CD4-positive, alpha-beta T cell treated with Interleukin-2 at 100 ng/mL for 4 hours (primary cell): ENCODE results near the gene REC8.

Experiments used
- DNase-seq: peaks from one replicate; pipeline ENCODE4 v3.0.0-alpha.2; 2020; ENCODE audit warnings: low spot score

The REC8 gene, protein sequence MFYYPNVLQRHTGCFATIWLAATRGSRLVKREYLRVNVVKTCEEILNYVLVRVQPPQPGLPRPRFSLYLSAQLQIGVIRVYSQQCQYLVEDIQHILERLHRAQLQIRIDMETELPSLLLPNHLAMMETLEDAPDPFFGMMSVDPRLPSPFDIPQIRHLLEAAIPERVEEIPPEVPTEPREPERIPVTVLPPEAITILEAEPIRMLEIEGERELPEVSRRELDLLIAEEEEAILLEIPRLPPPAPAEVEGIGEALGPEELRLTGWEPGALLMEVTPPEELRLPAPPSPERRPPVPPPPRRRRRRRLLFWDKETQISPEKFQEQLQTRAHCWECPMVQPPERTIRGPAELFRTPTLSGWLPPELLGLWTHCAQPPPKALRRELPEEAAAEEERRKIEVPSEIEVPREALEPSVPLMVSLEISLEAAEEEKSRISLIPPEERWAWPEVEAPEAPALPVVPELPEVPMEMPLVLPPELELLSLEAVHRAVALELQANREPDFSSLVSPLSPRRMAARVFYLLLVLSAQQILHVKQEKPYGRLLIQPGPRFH

DNA sequence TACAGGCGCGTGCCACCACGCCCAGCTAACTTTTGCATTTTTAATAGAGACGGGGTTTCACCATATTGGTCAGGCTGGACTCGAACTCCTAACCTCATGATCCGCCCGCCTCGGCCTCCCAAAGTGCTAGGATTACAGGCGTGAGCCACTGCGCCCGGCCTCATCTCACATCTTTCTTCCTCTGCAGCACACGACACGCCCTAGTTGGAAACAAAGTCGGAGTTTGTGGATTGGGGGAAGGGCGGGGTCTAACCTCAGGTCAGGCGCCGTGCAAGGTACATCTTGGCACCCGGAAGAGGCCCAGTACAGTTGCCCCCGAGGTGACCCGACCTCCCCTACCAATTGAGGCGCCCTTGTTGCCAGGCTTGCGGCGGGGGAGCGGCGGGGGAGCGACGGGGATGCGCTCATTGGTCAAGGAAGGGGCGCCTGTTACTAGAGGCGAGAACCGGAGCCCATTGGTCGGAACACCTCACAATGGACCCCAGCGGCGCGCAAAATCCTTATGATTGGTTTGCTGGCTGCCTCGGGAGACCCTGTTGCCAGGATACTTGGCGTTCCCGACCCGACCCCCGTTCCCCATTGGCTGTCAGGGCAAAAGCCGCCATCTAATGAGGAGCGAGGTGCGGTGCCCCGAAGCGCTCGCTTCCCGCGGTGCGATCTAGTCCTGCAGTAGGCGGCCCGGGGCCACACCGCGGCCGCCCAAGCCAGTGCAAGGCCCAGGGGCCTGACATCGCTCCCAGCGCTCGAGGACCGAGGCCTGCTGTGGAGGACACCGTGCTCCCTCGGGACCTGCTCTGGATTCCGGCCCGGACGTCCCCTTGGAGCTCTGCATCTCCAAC lies at the start of gene REC8:
Gene REC8 (plus strand): TSS at position 659 of the 839 bp plus-strand sequence. CDS start 473 bp downstream, outside the sequence.
- peak; percentile 57 for DNase-seq

DNA sequence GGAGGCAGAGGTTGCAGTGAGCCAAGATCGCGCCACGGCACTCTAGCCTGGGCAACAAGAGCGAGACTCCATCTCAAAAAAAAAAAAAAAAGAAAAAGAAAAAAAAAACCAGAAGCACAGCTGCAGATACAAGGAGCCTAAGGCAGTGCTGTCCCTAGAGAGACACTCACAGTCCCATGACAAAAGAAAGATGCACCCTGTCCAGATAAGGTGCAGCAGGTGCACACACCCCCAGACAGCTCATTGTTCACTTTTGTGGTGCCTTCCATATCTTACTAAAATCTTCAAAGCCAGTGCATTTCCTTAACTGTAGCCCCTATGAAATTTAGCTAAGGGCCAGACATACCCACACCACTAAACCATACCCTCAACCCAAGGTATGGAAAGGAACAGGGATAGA lies 49.5 kb upstream of the REC8 start:
- no peak for DNase-seq

DNA sequence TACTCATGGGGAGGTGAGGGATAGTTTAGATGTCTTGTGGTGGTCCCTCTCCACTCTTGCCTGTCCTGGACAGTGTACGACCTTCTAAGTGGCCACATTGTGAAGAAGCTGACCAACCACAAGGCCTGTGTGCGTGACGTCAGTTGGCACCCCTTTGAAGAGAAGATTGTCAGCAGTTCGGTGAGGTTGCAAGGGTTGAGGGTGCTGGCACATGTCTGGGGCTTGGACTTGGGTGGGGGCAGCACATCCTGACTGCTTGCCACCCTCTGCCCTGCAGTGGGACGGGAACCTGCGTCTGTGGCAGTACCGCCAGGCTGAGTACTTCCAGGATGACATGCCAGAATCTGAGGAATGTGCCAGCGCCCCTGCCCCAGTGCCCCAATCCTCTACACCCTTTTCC lies 49.0 kb upstream of the REC8 start:
- no peak for DNase-seq

DNA sequence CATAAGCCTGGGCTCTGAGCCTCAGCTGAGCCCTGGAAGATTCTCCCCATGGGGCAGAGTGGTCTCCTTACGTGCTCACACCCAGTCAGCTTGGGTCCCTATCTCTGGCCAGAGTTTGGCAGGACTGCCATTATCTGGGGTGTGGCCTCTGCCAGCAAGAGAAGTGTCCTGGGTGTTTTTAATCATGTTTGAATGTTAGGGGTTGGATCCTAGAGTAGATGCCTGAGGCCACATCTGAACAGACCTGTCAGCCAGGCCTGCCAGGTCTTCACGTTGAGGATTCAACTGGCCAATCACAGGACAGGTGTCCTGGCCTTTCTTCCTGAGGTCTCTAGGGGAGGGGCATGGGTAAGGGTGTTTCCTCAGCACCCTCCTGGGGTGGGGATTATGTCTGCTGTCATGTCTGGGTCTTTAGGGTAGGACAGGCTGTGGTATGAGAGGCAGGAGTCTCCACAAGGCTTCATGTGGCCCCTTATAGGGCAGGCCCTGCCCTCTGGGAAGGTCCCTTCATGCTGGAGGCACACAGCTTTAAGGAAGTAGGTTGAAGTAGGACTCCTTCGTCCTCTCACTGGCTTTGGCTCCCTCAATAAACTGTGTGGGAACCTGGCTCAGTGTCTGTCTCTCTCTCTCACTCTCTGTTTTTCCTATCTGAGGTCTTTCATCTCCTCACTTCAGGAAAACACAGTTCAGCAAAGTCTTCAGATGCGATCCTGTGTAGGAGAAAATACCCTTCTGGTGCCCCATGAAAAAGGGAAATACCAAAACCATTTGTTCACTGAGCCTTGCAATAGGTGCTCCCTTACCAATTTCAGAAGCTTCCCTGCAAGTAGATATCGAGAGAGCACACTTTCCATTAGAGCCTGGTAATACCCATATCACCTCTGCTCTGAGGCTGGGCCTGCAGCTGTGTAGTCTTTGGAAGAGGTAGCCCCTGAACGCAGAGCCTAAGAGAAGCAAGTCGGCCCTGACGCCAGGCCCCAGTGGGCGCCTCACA lies 48.2 kb upstream of the REC8 start:
- no peak for DNase-seq

DNA sequence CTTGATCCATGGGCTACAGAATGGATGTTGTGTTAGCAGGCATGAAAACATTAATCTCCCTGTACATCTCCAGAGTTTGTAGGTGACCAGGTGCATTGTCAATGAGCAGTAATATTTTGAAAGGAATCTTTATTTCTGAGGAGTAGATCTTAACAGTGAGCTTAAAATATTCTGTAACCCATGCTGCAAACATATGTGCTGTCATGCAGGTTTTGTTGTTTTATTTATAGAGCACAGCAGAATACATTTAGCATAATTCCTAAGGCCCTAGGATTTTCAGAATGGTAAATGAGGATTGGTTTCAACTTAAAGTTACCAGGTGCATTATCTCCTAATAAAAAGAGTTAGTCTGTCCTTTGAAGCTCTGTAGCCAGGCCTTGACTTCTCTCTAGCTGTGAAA lies 44.9 kb upstream of the REC8 start:
- DNase-seq: no peak

DNA sequence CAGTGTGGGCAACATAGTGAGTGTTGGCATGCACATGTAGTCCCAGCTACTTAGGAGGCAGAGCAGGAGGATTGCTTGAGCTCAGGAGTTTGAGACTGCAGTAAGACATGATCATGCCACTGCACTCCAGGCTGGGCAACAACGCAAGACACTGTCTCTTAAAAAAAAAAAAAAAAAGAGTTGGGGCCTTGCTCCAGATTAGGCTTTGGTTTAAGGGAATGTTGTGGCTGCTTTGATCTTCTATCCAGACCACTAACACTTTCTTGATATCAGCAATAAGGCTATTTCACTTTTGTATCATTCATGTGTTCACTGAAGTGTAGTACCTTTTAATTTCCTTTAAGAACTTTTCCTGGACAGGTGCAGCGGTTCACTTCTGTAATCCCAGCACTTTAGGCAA lies 44.2 kb upstream of the REC8 start:
- no peak for DNase-seq

DNA sequence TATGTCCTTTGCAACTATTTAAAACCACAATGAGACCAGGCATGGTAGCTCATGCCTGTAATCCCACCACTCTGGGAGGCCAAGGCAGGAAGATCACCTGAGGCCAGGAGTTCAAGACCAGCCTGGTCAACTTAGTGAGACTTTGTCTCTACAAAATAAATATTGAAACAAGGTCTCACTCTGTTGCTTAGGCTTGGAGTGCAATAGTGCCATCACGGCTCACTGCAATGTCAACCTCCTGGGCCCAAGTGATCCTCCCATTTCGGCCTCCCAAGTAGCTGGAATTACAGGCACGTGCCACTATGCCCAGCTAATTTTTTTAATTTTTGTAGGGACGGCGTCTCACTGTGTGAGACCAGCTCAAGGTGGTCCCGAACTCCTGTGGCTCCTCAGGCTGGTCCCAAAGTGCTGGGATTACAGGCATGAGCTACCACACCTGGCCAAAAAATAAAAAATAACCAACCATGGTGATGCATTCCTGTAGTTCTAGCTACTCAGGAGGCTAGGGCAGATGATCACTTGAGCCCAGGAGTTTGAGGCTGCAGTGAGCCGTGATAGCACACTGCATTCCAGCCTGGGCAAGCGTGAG lies 42.4 kb upstream of the REC8 start:
- no peak for DNase-seq

DNA sequence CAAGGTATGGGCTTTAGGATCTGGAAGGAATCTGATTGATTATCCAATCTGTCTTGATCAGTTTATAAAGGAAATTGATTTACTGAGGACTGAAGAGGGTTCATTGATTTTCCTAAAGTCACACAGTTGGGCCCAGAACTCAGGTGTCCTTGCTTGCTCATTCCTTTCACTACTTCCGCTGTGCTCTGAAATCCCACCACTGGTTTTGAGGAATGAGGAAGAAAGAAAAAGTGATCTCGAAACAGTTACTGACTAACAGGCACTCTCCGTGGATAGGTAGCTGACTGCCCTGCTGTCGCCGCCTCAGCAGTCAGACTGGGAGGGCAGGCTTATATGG lies 41.5 kb upstream of the REC8 start, which contains the start of gene FITM1:
Gene FITM1 (plus strand): TSS at position 280 of the 337 bp plus-strand sequence. CDS start 905 bp downstream, outside the sequence.
- DNase-seq: no peak

DNA sequence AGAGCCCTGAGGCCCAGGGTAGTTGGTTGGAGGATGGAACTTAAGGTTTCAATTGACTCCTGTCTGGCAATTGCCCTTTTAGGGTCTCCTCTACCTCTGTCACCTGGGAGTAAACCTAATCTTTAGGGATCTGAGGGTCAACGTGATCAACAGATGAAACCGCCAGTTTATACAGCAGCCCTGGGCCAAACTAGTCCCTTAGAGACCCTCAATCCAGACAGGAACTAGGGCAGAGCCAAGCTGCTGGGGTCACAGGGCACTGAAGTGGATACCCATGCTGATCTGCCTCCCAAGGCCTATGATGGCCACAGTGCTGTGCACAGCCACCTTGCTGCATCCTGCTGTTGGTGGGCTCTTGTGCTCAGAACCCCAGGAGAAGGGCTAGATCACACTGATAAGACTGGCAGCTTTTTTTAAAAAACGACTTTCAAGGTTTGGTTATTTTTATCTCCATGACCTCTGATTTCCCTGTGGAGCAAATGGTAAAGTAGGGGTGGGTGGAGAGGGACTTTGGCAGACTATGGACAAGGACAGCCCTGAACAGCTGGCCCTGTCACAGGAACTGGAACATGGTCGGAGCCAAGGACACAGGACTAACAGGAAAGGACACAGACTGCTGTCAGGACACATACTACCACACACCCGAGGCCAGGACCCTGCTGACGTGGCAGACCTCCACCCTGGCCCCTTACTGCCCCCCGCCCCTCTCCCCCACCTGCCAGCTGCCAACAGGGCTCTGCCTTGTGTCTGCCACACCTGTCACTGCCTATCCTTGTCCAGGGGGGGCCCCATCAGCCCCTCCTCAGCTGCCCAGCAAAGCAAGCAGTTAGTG lies 40.9 kb upstream of the REC8 start:
- no peak for DNase-seq

DNA sequence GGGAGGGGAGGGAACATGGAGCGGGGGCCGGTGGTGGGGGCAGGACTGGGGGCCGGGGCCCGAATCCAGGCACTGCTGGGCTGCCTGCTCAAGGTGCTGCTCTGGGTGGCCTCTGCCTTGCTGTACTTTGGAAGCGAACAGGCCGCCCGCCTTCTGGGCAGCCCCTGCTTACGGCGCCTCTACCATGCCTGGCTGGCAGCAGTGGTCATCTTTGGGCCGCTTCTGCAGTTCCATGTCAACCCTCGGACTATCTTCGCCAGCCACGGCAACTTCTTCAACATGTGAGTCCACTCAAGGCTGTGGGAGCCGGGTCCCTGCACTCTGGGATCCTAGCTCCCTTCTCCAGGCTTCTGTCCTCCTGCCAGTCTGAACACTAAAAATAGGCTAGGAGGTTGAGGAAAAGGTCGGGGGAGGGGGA lies 40.3 kb upstream of the REC8 start:
- no peak for DNase-seq

DNA sequence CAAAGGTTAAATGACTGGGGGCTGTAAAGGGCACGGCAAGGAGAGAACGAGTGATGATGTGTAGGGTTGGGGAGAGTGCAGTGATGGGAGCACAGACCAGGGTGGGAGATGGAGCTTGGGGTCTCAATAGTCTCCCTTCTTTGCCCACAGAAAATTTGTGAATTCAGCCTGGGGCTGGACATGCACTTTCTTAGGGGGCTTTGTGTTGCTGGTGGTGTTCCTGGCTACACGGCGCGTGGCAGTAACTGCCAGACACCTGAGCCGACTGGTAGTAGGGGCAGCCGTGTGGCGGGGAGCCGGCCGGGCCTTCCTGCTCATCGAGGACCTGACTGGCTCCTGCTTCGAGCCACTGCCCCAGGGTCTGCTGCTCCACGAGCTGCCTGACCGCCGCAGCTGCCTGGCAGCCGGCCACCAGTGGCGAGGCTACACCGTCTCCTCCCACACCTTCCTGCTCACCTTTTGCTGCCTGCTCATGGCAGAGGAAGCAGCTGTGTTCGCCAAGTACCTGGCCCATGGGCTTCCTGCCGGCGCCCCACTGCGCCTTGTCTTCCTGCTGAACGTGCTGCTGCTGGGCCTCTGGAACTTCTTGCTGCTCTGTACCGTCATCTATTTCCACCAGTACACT lies 39.7 kb upstream of the REC8 start:
- DNase-seq: peak; percentile 14

DNA sequence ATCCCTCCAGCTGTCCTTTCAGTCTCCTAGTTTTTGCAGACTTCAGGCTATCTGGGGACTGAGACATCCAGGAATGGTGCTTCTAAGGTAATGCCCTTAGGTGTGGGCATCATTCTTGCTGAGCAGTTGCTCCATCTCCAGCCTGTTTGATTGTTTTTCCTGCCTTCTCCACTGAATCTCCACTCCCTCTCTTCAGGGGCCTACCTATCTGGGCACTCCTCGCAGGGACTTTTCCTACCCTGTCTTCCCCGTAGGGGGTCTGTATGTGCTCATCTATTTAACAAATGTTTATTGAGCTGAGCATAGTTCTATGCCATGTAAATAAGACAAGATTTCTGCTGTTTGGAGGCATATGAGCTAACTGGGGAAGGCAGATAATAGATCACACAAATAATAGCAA lies 38.9 kb upstream of the REC8 start:
- DNase-seq: no peak

DNA sequence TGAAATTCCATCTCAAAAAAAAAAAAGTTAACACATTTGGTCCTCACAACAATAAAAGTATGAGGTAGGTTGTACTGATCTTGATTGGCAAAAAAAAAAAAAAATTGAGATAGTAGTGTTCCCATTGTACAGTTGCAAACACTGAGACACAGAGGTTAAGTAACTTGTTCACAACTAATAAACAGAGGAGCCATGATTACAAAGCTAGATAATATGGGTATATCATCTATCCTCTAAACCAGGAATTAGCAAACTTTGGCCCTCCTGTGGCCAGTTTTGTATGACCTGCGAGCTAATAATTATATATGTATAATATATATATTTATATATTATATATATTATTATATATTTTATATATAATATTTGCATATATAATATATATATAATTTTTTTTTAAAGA lies 38.1 kb upstream of the REC8 start:
- no peak for DNase-seq

DNA sequence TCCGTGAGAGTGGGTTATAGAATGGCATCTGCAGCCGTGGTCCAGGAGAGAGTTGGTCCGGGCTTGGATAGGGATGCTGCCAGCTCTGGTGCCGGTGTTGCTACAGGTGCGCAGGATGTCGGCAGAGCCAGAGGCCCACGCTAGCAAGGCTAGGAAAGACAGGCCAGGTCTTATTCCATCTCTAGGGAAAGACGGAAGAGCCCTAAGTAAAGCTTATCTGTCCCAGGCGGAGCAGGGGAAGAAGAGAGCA lies 36.4 kb upstream of the REC8 start:
- no peak for DNase-seq

DNA sequence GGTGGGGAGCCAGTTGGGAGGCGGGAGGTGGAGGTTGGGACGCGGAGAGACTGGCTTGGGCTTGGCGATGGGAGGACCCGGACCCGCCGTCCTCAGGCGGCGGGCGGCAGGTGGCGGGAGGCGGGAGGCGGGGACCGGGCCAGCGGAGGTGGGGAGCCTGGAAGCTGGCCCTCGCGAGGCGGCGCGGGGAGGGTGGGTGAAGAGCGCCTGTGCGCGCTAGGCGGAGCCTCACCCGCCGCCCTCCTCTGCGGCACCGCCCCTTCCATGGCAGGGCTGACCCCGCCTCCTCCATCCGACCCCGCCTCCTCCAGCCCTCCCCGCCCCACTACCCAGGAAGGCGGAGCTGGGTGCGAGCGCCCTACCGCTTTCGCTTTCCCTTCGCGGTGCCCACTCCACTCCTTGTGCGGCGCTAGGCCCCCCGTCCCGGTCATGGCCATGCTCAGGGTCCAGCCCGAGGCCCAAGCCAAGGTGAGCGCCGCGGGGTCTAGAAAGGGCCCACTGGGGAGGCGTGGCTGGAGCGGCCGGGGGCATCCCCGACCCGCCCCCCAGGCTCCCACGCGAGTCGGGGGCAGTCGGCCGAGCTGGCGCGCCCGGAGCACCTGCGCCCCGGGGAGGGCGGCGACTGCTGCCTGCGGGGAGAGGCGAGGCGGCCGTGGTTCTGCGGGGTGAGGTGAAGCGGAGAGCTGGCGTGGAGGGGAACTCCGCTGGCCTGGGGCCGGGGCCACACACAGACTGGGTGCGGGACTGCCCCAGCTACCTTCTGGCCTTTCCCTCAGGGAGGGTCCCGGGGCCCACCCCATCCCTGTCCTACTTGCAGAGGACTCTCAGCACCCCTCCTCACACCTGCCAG lies 35.8 kb upstream of the REC8 start, which contains the start of gene PSME1:
Gene PSME1 (plus strand): TSS at position 361 of the 850 bp plus-strand sequence. CDS start 69 bp downstream, at position 430.
- peak; percentile 95 for DNase-seq

DNA sequence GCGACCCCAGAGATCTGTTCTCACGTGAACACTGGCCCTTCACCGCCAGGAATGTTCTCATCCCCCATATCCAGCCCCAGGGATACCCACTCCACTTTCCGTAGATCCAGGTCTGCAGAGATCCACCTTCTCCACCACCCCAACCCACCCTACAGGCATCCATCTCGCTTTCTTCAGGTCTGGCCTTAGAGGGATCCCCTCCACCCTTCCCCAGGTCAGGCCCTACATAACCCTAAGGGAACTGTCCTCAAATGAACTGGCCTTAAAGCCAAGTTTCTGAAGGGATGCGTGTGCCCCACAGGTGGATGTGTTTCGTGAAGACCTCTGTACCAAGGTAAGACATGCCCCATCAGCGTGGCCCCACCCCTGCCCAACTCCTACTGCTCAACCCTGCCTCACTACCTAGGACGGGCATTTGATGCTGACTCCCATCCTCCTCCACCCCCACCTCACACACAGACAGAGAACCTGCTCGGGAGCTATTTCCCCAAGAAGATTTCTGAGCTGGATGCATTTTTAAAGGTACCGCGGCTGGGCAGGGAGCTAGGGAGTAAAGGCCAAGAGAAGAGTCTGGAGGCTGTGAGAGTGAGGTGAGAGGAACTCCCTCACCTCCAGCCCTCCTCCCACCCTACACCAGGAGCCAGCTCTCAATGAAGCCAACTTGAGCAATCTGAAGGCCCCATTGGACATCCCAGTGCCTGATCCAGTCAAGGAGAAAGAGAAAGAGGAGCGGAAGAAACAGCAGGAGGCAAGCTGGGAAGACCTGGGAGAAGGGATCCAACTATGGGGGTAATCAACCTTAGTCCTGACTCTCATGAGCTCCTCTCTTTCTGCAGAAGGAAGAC lies 35.0 kb upstream of the REC8 start:
- no peak for DNase-seq

DNA sequence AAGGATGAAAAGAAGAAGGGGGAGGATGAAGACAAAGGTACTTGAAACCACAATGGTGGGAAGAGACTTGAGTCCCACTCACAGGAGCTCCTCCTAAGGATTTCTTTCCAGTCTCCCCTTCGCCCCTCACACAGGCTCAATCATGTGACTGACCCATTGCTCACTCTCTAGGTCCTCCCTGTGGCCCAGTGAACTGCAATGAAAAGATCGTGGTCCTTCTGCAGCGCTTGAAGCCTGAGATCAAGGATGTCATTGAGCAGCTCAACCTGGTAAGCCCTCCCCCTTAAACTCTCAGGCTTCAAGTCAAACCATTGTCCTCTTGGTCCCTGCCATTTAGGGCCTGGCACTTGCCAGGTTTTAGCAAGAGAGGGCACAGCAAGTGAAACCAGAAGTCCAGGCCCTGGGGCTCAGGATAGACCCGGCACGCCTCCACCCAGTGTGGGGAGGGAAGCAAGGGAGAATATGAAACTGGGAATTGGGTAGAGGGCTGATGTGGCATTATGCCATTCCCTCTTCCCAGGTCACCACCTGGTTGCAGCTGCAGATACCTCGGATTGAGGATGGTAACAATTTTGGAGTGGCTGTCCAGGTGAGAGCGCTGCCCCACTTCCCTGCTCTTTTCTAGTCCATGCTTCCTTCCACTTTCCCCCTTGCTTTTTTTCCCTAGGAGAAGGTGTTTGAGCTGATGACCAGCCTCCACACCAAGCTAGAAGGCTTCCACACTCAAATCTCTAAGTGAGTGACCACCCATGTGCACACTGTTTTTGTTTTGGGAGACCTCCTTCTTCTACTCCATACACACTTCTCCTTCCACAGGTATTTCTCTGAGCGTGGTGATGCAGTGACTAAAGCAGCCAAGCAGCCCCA lies 34.1 kb upstream of the REC8 start:
- no peak for DNase-seq
